ENCODE results near the gene GTF3C2.

- TF ChIP-seq ZNF423 (tag by site-specific recombination; IDR thresholded peaks at IDR 0.05) (no peak), BCL11A (tag by site-specific recombination; IDR thresholded peaks at IDR 0.05; ENCODE audit: low read depth) (no peak), GLI2 (tag by site-specific recombination; IDR thresholded peaks at IDR 0.05; ENCODE audit: borderline replicate concordance, low read depth) (no peak), CTCF (tag by site-specific recombination; IDR thresholded peaks at IDR 0.05) (no peak), ZFP37 (tag by site-specific recombination; IDR thresholded peaks at IDR 0.05) (no peak), REST (tag by site-specific recombination; IDR thresholded peaks at IDR 0.05) (no peak), ZBTB7A (tag by site-specific recombination; IDR thresholded peaks at IDR 0.05; ENCODE audit: low read depth) (no peak), ZNF175 (tag by site-specific recombination; IDR thresholded peaks at IDR 0.05) (no peak)
Measured at GRCh38 chr2:27280826-27281225, 75.7 kb downstream of the GTF3C2 start.
